ENCODE results near the gene EPHA3.
"Not testable (repeated sequence)": the region's sequence is repeated elsewhere in the genome, so short reads cannot be mapped to it uniquely, and the experiment has no call there.

EPHA3 gene

GRCh38 chr3:89332793-89333192, 225.4 kb downstream of the EPHA3 start:
- TF ChIP-seq CTCF (IDR thresholded peaks at IDR 0.05; ENCODE audit: insufficient read depth, low read length) (no peak), SPI1 (IDR thresholded peaks at IDR 0.05; ENCODE audit: borderline replicate concordance, low read depth) (no peak), POLR2AphosphoS5 (IDR thresholded peaks at IDR 0.05; ENCODE audit: low read depth) (no peak), REST (IDR thresholded peaks at IDR 0.05; ENCODE audit: insufficient replicate concordance, low read depth) (no peak), GABPA (IDR thresholded peaks at IDR 0.05; ENCODE audit: low read depth) (no peak)
- no peak for DNase-seq (ENCODE audit: low read depth in 1 of 2, low spot score in 1 of 2)
- Histone ChIP-seq H3K27me3 (ENCODE audit: insufficient read depth, poor library complexity, severe bottlenecking) (no peaks in the 10 kb centered on the region), H3K4me3 (replicated peaks; ENCODE audit: insufficient read depth, low read length) (no peak overlapping the region), H3K27ac (replicated peaks) (no peak overlapping the region)

- Histone ChIP-seq H3K4me3 (replicated peaks; ENCODE audit: insufficient read depth, low read length) (no peak overlapping the region), H3K27ac (replicated peaks) (no peak overlapping the region), H3K27me3 (ENCODE audit: insufficient read depth, poor library complexity, severe bottlenecking) (no peaks in the 10 kb centered on the region)
- TF ChIP-seq GABPA (IDR thresholded peaks at IDR 0.05; ENCODE audit: low read depth) (no peak), CTCF (IDR thresholded peaks at IDR 0.05; ENCODE audit: insufficient read depth, low read length) (no peak)
- DNase-seq (ENCODE audit: low read depth in 1 of 2, low spot score in 1 of 2): no peak
Measured at GRCh38 chr3:89335693-89336092, 228.3 kb downstream of the EPHA3 start.

- DNase-seq (ENCODE audit: low read depth in 1 of 2, low spot score in 1 of 2): no peak
- H3K4me3 ChIP-seq (replicated peaks; ENCODE audit: insufficient read depth, low read length): no peak overlapping the region
- no peak overlapping the region for H3K27ac ChIP-seq (replicated peaks)
- H3K27me3 ChIP-seq (ENCODE audit: insufficient read depth, poor library complexity, severe bottlenecking): no peaks in the 10 kb centered on the region
- TF ChIP-seq GABPA (IDR thresholded peaks at IDR 0.05; ENCODE audit: low read depth) (no peak), CTCF (IDR thresholded peaks at IDR 0.05; ENCODE audit: insufficient read depth, low read length) (no peak), REST (IDR thresholded peaks at IDR 0.05; ENCODE audit: insufficient replicate concordance, low read depth) (no peak), POLR2AphosphoS5 (IDR thresholded peaks at IDR 0.05; ENCODE audit: low read depth) (no peak), SPI1 (IDR thresholded peaks at IDR 0.05; ENCODE audit: borderline replicate concordance, low read depth) (no peak)
Measured at GRCh38 chr3:89340408-89340807, 233.0 kb downstream of the EPHA3 start.

- TF ChIP-seq POLR2AphosphoS5 (IDR thresholded peaks at IDR 0.05; ENCODE audit: low read depth) (no peak), CTCF (IDR thresholded peaks at IDR 0.05; ENCODE audit: insufficient read depth, low read length) (no peak), SPI1 (IDR thresholded peaks at IDR 0.05; ENCODE audit: borderline replicate concordance, low read depth) (no peak), REST (IDR thresholded peaks at IDR 0.05; ENCODE audit: insufficient replicate concordance, low read depth) (no peak), GABPA (IDR thresholded peaks at IDR 0.05; ENCODE audit: low read depth) (no peak)
- H3K27me3 ChIP-seq (ENCODE audit: insufficient read depth, poor library complexity, severe bottlenecking): no peaks in the 10 kb centered on the region
- no peak for DNase-seq (ENCODE audit: low read depth in 1 of 2, low spot score in 1 of 2)
- no peak overlapping the region for H3K4me3 ChIP-seq (replicated peaks; ENCODE audit: insufficient read depth, low read length)
- H3K27ac ChIP-seq (replicated peaks): no peak overlapping the region
Measured at GRCh38 chr3:89344076-89344475, 236.7 kb downstream of the EPHA3 start.

GRCh38 chr3:89350935-89351334, 243.5 kb downstream of the EPHA3 start:
- DNase-seq (ENCODE audit: low read depth in 1 of 2, low spot score in 1 of 2); H3K27me3 ChIP-seq (ENCODE audit: insufficient read depth, poor library complexity, severe bottlenecking): not testable (repeated sequence)

More at GRCh38 chr3:89350935-89351334, 243.5 kb downstream of the EPHA3 start:
- not testable (repeated sequence) for H3K27ac ChIP-seq (replicated peaks); H3K4me3 ChIP-seq (replicated peaks; ENCODE audit: insufficient read depth, low read length)

Measured in HL-60 (cell line).